HepG2 (cell line): ENCODE measurements around the gene MBD3L2B. TPM values are rescaled to one million over a fixed set of nuclear protein-coding genes. Genes with fewer than 3 reads are reported as not detected.

Source experiments
- ATAC-seq: fragments of 200-7000 bp; cut with Tn5 transposase; 3 replicates; pipeline ENCODE4 v1.9.1; 2020; ENCODE audit warnings: mild to moderate bottlenecking, moderate library complexity
- BruUV-seq: library from RNA; stranded (reverse); fragments of 400-500 nt; replicated peaks from 2 replicates; lab custom pipeline; 2021; lab: Mats Ljungman, UMichigan
- CTCF ChIA-PET: fragments of 300-600 bp; formaldehyde crosslinking; extraction: SDS; loops from one replicate; lab custom pipeline; 2021; ENCODE audit warnings: low total read pairs, inconsistent platforms, low intra/inter-chr PET ratio; lab: Yijun Ruan, JAX
- POLR2A ChIA-PET: fragments of 350-600 bp; sonication (Branson Sonifier 250); formaldehyde crosslinking; loops from one replicate; lab custom pipeline; 2020; ENCODE audit warnings: antibody characterized with exemption, inconsistent platforms; lab: Yijun Ruan, JAX
- DNase-seq: peaks from one replicate; pipeline ENCODE4 v3.0.0-alpha.2; 2015; ENCODE audit warnings: low spot score
- FAIRE-seq: peaks from 3 replicates; lab custom pipeline; 2011; peaks lifted over from hg19 to GRCh38; lab: Jason Lieb, UNC
- H2AFZ ChIP-seq: one replicate; pipeline ENCODE4 v1.6.1; 2011; ENCODE audit warnings: low read length, inconsistent platforms
- H3K27ac ChIP-seq: fragments of 300-600 bp; 3 replicates; pipeline ENCODE4 v1.8.0; 2011; ENCODE audit warnings: mixed run types, mild to moderate bottlenecking, mixed read lengths, low read length, inconsistent platforms; ENCODE audit not compliant: insufficient read depth; ENCODE audit errors: extremely low read length
- H3K27me3 ChIP-seq, 2 experiments: fragments of 200-600 bp in 1 of 2; 2 replicates in 1 of 2; 3 replicates in 1 of 2; pipeline versions ENCODE4 v1.6.0 to v1.8.0; 2011; ENCODE audit warnings: low read length in 2 of 2, mild to moderate bottlenecking in 2 of 2, moderate library complexity in 2 of 2, inconsistent platforms in 1 of 2; ENCODE audit not compliant: insufficient read depth in 2 of 2, control insufficient read depth in 1 of 2
- H3K36me3 ChIP-seq, 2 experiments: fragments of 200-600 bp in 1 of 2; replicated peaks in 1 of 2; 2 replicates in 1 of 2; 3 replicates in 1 of 2; pipeline versions ENCODE4 v1.5.1 to v1.8.0; 2011; ENCODE audit warnings: low read length in 2 of 2, inconsistent platforms in 1 of 2; ENCODE audit not compliant: insufficient read depth in 2 of 2, control insufficient read depth in 1 of 2
- H3K4me1 ChIP-seq: 2 replicates; pipeline ENCODE4 v1.5.1; 2012; ENCODE audit warnings: low read length, inconsistent platforms; ENCODE audit not compliant: insufficient read depth
- H3K4me2 ChIP-seq: 2 replicates; pipeline ENCODE4 v1.6.0; 2011; ENCODE audit warnings: low read depth, low read length, inconsistent platforms
- H3K4me3 ChIP-seq, 3 experiments: fragments of 200-600 bp in 1 of 3; sonication (generic), shearing (Covaris generic) in 1 of 3; replicated peaks in 1 of 3; 2 replicates each; pipeline ENCODE4 v1.5.1; 2011 to 2016; ENCODE audit warnings: low read length in 3 of 3, inconsistent platforms in 2 of 3, low read depth in 2 of 3, mild to moderate bottlenecking in 2 of 3, control low read depth in 1 of 3, mixed read lengths in 1 of 3; ENCODE audit not compliant: insufficient read depth in 1 of 3
- H3K79me2 ChIP-seq: one replicate; pipeline ENCODE4 v1.6.1; 2011; ENCODE audit warnings: low read length, inconsistent platforms; ENCODE audit not compliant: insufficient read depth
- H3K9ac ChIP-seq: 2 replicates; pipeline ENCODE4 v1.6.0; 2011; ENCODE audit warnings: mild to moderate bottlenecking, low read depth, low read length, inconsistent platforms; ENCODE audit not compliant: insufficient read depth
- H3K9me3 ChIP-seq: 2 replicates; pipeline ENCODE4 v1.5.1; 2012; ENCODE audit warnings: mild to moderate bottlenecking, low read length
- H4K20me1 ChIP-seq: 2 replicates; pipeline ENCODE4 v1.6.0; 2011; ENCODE audit warnings: inconsistent platforms, mild to moderate bottlenecking, low read length, moderate library complexity; ENCODE audit not compliant: insufficient read depth
- AHDC1 ChIP-seq: sonication (generic); formaldehyde crosslinking; IDR thresholded peaks from 2 replicates; pipeline ENCODE4 v1.5.1; 2020; ENCODE audit warnings: mild to moderate bottlenecking, missing genetic modification reagents, borderline replicate concordance
- BRCA1 ChIP-seq: sonication (generic); formaldehyde crosslinking; IDR thresholded peaks from 2 replicates; pipeline ENCODE4 v1.4.0; 2020; ENCODE audit warnings: missing genetic modification reagents
- FOXC1 ChIP-seq: sonication (generic); formaldehyde crosslinking; IDR thresholded peaks from 2 replicates; pipeline ENCODE4 v1.8.0; 2022; ENCODE audit warnings: mild to moderate bottlenecking, missing genetic modification reagents, borderline replicate concordance
- HOXA7 ChIP-seq: sonication (generic); formaldehyde crosslinking; IDR thresholded peaks from 2 replicates; pipeline ENCODE4 v1.8.1; 2022; ENCODE audit warnings: mild to moderate bottlenecking, missing genetic modification reagents, moderate library complexity
- KDM2A ChIP-seq: sonication (generic); formaldehyde crosslinking; IDR thresholded peaks from 2 replicates; pipeline ENCODE4 v1.4.0; 2020; ENCODE audit warnings: low read depth, missing genetic modification reagents, borderline replicate concordance
- PHF8 ChIP-seq: sonication (generic); formaldehyde crosslinking; IDR thresholded peaks from 2 replicates; pipeline ENCODE4 v1.5.0; 2020; ENCODE audit warnings: missing genetic modification reagents
- RAD21 ChIP-seq: fragments of 450-650 bp; formaldehyde crosslinking; IDR thresholded peaks from 2 replicates; pipeline ENCODE4 v1.5.0; 2020; ENCODE audit warnings: mild to moderate bottlenecking
- SP5 ChIP-seq: IDR thresholded peaks from 2 replicates; pipeline ENCODE4 v1.6.1; 2016; ENCODE audit warnings: low read depth, borderline replicate concordance
- TOE1 ChIP-seq: sonication (generic); formaldehyde crosslinking; IDR thresholded peaks from 2 replicates; pipeline ENCODE4 v1.4.0; 2020; ENCODE audit warnings: mild to moderate bottlenecking, missing genetic modification reagents
- ZNF234 ChIP-seq: sonication (generic); formaldehyde crosslinking; conservative IDR thresholded peaks from 2 replicates; pipeline ENCODE4 v1.5.1; 2020; ENCODE audit warnings: mild to moderate bottlenecking, missing genetic modification reagents
- ZNF333 ChIP-seq: sonication (generic); formaldehyde crosslinking; IDR thresholded peaks from 2 replicates; pipeline ENCODE4 v1.4.0; 2020; ENCODE audit warnings: mild to moderate bottlenecking, missing genetic modification reagents, borderline replicate concordance
- WGBS: methylation state at CpG from one replicate; pipeline ENCODE4 v1.1.6; 2017; ENCODE audit warnings: low lambda C conversion rate; 5-methylcytosine and 5-hydroxymethylcytosine counted together
- in situ Hi-C: cut with HindIII; loops from 2 replicates; pipeline ENCODE4 v1.10.0; 2017; ENCODE audit warnings: low pct_unique_long_range_greater_than_20kb; ENCODE audit not compliant: extremely low pct_ligation_motif_present
- intact Hi-C: fragments of 100-400 bp; cut with micrococcal nuclease; formaldehyde crosslinking; loops from one replicate; pipeline ENCODE4 v1.10.0; 2022; ENCODE audit not compliant: unreplicated experiment
- polyA plus RNA-seq, 8 experiments: library from polyadenylated mRNA; depleted of rRNA in 3 of 8; stranded (reverse) in 7 of 8; unstranded in 1 of 8; fragments of >200 nt; fragmentation: Illumina TruSeq in 4 of 8; extraction: Trizol in 4 of 8; gene quantifications; 2 replicates each; pipeline versions ENCODE4 v1.2.1 to v1.2.3, GENCODE V29; 2011 to 2016; ENCODE audit warnings: low read depth in 4 of 8, missing spikeins in 1 of 8, mixed read lengths in 1 of 8; ENCODE audit not compliant: insufficient read depth in 1 of 8
- total RNA-seq, 5 experiments: library from RNA; depleted of rRNA; stranded (reverse); fragments of >200 nt; fragmentation: Illumina TruSeq; extraction: Trizol; gene quantifications; 2 replicates each; pipeline ENCODE4 v1.2.3, GENCODE V29; 2016; ENCODE audit warnings: low read depth in 1 of 5

The MBD3L2B gene
- total and polyA plus RNA-seq, 2 of the 13 experiments (the other 11 are each of a cell fraction or from before 2014, with no cell fraction given) = not detected

- FAIRE-seq (no peak), DNase-seq (no peak), ATAC-seq (no peak)
- Histone ChIP-seq H3K9ac (no peak overlapping the region), H3K4me3 (no peak overlapping the region), H3K79me2 (no peaks in the 10 kb centered on the region), H4K20me1 (no peaks in the 10 kb centered on the region), H3K36me3 (no peaks in the 10 kb centered on the region), H3K9me3 (no peaks in the 10 kb centered on the region), H2AFZ (no peak overlapping the region), H3K4me1 (peaks cover 9% of the 10 kb centered on the region), H3K27ac (no peak overlapping the region), H3K27me3 (peaks cover 0 to 19% of the 10 kb centered on the region in 2 experiments; a peak in 1 of 5 replicates), H3K4me2 (no peak overlapping the region)
- 8% methylated on average over 1 of the region's 1 CpG for WGBS
- TF ChIP-seq ZNF234 (CRISPR knock-in tag) (no peak), SP5 (CRISPR knock-in tag) (no peak), RAD21 (no peak), AHDC1 (CRISPR knock-in tag) (no peak), ZNF333 (no peak), BRCA1 (no peak), FOXC1 (no peak), TOE1 (CRISPR knock-in tag) (no peak), HOXA7 (CRISPR knock-in tag) (no peak), KDM2A (no peak), PHF8 (no peak)
- ChIA-PET POLR2A (no interaction called here), CTCF (no interaction called here)
- no TSS peak for BruUV-seq
- in situ Hi-C loops (no loop called here), intact Hi-C loops (no loop called here)
Measured at GRCh38 chr19:6971366-6971765, 49.9 kb downstream of the MBD3L2B start.
